Dedifferentiated amniotic fluid mesenchymal stem cell (primary cell): ENCODE measurements around the gene OR10H1.
A peak's percentile ranks its signal among the peaks of the same experiment; 100 is the strongest.
"Not testable (repeated sequence)": the region's sequence is repeated elsewhere in the genome, so short reads cannot be mapped to it uniquely, and the experiment has no call there.

Experiments used
- DNase-seq: peaks from one replicate; pipeline ENCODE4 v3.0.0-alpha.2; 2016; ENCODE audit errors: extremely low spot score

The OR10H1 gene

DNA sequence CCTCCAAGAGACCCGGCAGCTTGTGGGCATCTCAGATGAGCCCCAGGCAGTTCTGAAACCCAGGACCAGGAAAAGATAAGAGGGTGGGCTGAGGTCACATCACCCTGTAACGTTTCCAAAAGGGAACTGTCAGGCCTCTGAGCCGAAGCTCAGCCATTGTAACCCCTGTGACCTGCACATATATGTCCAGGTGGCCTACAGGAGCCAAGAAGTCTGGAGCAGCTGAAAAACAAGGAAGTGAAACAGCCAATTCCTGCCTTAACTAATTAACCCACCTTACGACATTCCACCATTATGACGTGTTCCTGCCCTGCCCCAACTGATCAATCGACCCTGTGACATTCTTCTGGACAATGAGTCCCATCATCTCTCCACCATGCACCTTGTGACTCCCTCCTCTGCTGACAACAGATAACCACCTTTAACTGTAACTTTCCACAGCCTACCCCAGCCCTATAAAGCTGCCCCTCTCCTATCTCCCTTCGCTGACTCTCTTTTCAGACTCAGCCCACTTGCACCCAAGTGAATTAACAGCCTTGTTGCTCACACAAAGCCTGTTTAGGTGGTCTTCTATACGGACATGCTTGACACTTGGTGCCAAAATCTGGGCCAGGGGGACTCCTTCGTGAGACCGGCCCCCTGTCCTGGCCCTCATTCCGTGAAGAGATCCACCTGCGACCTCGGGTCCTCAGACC is 13.3 kb upstream of the OR10H1 start:
- DNase-seq: not testable (repeated sequence)

DNA sequence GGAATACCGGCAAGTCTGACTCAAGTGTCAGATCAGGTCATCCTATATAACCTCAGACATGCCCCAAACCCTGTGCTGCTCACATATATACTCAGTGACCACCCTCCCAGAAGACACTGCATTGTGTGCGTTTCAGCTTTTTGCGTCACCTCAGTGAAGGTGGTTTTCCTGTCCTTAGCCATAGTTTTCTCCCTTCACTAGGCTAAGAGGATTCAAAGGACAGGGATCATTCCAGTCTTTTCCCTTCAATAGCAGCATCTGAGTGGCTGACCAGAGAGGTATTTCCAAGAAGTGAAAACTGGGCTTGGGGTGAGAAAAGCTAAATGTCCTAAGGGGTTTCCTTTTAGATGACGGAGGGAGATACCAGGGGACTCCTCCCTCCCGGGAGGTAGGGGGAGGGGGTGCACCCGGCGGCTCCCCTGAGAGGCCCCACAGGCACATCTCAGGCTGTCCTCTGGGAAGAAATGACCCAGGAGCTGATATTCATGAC is 12.7 kb upstream of the OR10H1 start:
- no peak for DNase-seq

DNA sequence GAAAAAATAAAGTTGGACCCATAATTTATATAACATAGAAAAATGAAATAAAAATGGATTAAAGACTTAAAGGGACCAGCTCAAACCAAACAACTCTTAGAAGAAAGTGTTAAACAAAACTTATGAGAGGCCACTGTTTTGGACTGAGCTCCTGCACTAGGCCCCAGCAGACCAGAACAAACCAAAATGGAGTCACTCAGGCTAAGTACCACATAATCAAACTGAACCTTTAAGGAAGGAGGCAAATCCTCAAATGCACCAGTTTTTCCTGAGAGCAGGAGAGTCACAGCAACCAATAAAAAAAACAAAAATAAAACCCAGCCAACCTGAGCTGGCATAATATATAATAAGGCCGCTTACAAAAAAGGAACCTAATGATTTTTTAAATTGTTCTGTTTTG is 10.3 kb upstream of the OR10H1 start:
- DNase-seq: no peak

DNA sequence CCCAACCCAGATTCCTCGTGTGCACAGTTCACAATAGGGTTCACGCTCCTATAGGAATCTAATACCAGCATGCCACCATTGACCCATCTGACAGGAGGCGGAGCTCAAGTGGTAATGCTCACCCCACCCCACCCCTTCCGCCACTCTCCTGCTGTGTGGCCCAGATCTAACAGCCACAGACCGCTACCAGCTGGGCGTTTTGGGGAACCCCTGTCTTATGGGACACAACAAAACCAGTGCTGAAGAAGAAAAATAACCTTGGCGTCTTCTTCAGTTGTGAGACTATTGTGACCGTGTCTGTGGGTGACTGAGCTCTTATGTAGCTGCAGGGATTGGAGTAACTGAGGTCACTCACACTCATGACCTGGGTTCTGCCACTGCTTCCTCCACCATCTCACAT is 5.2 kb upstream of the OR10H1 start:
- DNase-seq: no peak

DNA sequence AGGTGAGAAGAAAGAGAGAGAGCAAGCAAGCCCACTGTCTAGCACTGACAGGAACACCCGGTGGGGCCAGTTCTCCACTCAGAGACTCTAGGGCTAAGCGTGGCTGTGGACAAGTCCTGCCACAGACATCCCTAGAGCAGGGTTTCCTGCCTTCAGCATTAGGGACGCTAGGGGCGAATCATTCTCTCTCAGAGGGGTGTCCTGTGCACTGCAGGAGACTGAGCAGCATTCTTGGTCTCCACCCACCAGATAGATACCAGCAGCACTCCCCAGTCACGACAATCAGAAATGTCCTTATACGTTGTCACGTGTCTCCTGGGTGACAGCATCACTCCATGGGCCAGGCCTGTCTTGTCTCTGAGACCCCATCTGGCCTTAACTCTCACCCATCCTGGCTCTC is 1.5 kb downstream of the OR10H1 start:
- DNase-seq: no peak

DNA sequence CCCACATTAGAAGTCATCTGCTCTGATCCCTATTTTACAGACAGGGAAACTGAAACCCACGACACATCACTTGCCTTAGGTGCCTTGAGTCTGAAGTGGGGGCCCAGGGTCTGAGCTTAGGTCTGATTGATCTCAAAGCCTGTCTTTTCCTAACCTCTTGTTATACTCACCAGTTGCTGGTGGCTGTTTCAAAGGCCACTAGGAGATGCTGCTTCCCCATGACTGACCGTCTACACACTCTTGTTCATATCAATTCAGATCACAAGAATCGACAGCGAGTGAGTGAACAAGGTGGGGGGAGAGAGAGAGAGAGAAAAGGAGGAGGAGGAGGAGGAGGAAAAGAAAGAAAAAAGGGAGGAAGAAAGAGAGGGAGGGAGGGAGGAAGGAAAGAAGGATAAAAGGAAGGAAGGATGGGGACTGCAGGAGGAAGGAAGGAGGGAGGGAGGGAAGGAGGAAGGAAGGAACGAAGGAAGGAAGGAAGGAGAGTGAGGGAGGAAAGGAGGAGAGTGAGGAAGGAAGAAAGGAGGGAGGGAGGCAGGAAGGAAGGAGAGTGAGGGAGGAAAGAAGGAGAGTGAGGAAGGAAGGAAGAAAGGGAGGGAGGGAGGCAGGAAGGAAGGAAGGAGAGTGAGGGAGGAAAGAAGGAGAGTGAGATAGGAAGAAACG is 3.3 kb downstream of the OR10H1 start:
- no peak for DNase-seq

DNA sequence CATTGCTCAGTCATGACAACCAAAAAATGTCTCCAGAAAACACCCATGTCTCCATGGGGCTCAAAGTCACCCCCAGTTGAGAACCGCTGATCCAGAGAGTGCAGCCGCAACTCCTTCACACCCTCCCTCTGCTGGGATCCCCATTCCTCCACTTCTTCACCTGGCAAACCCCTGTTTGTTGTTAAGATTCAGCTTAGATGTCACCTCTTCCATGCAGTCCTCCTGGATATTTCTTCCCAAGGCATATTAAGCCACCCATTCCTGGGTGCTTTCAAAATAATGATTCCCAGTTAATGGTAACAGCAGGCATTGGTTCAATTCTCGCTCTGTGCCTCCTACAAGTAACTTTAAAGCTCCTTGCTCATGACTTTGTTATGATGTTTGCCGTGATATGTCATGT is 4.0 kb downstream of the OR10H1 start:
- DNase-seq: no peak

DNA sequence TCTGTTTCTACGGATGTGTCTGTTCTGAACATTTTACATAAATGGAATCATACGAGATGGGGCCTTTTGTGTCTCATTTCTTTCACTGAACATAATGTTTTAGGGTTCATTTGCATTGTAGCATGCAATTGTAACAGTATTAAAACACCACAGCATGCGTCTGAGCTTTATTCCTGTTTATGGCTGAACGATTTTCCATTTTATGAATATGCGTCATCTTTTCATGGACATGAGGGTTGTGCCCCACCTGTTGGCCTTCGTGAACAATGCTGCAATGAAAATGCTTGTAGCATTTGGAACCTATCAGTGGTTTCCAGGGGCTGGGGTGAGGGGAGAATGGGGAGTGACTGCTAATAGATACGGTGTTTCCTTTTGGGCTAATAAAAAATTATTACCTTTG is 5.1 kb downstream of the OR10H1 start:
- DNase-seq: no peak

DNA sequence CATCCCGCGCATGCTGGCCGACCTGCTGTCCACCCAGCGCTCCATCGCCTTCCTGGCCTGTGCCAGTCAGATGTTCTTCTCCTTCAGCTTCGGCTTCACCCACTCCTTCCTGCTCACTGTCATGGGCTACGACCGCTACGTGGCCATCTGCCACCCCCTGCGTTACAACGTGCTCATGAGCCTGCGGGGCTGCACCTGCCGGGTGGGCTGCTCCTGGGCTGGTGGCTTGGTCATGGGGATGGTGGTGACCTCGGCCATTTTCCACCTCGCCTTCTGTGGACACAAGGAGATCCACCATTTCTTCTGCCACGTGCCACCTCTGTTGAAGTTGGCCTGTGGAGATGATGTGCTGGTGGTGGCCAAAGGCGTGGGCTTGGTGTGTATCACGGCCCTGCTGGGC is 21.2 kb downstream of the OR10H1 start:
- not testable (repeated sequence) for DNase-seq

DNA sequence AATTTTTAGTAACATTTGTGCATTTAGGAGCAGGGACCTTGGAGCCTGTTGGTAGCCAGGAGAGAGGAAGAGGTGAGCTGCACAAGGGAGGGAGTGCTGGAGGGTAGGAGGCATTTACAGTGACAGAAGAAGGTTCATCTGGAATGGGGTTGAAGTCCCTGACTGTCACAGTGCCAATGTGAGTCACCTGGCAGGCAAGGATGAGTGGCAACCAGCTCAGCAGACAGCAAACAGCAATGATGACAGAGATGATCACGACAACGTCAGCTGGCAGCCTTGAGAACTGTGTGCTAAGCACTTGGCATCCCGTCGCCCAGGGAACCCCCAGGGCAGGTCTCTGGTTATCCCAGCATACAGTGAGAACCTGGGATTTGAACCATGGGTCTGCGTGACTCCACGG is 25.4 kb downstream of the OR10H1 start:
- DNase-seq: no peak

DNA sequence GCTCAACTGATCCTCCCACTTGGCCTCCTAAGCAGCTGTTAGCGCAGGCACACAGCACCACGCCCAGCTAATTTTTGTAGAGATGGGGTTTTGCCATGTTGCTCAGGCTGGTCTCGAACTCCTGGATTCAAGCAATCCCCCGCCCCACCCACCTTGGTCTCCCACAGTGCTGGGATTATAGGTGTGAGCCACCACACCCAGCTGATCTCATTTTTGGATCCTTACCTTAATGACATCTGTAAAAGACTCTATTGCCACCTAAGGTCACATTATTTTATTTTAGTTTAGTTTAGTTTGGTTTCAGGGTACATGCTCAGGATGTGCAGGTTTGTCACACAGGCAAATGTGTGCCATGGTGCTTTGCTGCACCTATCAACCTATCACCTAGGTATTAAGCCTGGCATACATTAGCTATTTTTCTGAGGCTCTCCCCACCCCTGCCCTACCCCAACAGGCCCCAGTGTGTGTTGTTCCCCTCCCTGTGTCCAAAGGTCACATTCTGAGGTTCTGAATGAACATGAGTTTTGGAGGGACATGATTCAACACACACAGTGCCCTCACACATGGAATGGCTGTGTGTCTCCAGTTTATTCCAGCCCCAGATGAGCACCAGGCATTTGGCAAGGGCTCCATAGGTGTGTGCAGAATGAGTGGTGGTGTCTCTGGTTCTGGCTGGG is 26.7 kb downstream of the OR10H1 start:
- DNase-seq: no peak

DNA sequence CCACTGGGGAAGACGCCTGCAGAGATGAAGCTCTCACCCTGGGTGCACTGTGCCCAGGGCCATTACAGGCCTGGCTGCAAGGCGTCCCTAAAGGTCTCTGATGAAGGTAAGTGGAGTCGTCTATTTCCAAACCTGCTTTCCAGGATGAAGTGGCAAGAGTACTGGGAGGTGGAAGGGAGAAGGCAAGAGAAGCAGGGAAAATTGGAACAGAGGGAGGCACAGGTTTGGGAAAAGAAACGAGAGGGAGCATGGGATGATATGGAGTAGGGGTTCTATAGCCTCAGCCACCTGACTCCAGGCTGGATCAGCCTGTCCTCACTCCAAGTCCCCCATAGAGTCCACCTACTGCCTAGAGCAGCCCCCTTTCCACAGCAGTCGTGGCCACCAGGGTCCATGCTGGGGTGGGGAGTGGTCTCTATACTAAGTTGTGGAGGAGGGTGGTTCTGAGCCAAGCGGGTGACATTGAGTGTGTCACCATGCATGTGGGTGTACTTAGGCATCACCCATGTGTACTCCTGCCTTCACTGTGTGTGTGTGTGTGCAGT is 27.8 kb downstream of the OR10H1 start, which contains the start of gene OR10H5:
OR10H5 (plus strand) TSS at position 51 of the 545 bp plus-strand sequence. CDS start 6,388 bp downstream, outside the sequence.
- DNase-seq: no peak

DNA sequence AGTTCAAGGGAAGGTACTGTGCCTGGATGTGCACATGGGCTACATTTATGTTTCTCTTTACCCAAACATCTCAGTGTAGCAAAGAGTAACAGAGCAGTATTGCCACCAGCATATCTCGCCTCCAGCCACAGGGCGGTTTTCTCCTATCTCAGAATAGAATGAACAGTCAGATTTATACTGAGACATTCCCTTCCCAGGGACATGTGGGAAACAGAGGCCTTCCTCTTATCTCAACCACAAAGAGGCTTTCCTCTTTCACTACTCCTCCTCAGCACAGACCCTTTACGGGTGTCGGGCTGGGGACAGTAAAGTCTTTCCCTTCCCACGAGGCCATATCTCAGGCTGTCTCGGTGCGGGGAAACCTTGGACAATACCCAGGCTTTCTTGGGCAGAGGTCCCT is 32.6 kb downstream of the OR10H1 start:
- not testable (repeated sequence) for DNase-seq

DNA sequence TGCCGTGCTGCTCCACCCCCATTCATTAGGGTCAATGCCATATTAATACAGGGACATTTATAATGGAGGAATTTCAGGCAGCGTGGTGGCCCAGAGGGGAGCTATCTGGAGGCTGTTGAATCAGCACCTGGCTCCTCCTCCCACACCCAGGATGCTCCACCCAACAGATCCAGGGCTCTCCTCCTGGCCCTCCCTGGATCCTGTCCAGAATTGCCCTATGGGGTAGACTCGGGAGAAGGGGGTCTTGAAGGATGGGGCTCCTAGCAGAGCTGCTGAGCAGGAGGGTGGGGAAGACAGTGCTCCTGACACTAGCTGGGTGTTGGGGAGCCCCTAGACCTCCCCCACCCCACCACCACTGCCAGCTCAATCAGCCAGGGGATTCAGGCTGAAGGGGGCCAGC is 33.3 kb downstream of the OR10H1 start:
- no peak for DNase-seq

DNA sequence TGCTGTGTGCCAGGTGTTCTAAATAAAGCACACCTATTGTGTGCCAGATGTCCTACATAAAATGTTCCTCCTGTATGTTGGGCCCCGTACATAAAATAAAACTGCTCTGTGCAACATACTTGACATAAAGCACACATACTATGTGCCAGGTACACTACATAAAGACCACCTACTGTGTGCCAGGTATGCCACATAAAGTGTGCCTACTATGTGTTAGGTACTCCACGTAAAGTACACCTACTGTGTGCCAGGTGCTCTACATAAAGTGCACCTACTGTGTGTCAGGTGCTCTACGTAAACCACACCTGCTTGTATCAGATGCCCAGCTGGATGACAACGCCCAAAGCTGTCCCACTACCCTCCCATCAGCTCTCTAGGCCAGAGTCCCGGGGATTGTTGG is 33.8 kb downstream of the OR10H1 start:
- no peak for DNase-seq

DNA sequence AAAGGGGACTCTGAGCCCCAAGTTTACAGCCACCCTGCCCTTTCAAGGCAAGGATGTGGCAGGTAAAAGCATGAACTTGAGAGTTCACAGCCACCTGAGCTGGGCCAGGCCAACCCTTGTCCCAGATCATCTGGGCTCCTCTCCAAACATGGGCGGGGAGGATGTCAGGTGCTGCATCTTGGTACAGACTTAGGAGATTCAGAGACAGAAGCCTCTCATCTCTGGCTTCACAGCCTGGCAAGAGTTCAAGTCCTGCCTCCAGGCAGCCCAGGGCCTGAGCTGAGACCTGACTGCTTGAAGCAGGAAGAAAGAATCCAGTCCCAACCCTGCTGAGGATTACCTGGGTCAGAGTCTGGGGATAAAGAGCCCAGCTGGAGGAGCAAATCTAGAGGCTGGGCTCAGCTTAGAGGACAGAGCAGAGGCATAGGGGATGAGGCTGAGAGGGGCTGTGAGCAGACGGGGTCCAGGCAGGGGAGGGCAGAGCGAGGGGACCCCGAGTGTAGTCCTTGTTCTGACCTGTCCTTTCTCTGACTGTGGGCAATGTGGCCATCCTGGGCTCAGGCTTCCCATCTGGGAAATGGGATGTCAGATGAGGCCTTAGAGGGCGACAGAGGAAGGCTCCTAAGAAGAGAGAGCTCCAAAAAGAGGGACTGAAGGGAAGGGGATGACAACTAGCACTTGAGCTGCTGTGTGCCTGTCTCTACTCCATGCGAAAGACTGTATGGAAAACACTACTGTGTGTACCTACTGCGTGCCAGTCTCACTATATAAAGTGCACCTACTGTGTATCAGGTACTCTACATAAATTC is 34.6 kb downstream of the OR10H1 start:
- DNase-seq: no peak

DNA sequence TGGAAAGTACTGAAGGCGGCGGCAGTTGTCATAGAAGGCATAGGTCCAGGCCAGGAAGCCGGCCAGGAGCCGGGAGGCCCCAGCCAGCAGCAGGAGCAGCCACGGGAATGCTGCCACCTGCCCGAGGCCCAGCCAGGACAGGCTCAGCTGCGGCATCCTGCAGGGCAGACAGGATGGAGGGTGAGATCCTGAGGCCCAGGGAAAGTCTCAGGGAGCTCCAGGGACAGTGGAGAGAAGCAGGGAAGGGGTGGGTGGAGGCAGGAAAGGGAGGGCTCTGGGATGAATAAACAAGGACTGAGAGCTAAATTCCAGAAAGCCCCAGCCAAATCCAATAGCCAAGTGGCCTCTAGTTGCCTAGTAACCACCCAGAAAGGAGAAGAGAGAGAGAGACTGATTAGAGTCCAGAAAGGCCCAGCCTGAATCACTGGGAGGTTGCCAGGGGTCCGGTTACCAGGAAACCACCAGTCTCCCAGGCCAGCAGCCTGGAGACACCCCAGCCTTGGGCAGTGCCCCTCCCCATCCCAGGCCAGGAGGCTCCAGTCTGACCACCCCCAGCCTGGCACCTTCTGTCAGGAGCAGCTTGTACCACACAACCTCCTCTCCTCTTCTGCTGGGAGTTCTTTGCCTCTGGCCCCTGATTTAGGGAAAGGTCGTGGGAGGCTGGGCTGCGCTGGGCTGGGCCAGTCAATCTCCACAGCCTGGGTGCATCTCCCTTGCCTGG is 35.5 kb downstream of the OR10H1 start:
- DNase-seq: peak; percentile 51

DNA sequence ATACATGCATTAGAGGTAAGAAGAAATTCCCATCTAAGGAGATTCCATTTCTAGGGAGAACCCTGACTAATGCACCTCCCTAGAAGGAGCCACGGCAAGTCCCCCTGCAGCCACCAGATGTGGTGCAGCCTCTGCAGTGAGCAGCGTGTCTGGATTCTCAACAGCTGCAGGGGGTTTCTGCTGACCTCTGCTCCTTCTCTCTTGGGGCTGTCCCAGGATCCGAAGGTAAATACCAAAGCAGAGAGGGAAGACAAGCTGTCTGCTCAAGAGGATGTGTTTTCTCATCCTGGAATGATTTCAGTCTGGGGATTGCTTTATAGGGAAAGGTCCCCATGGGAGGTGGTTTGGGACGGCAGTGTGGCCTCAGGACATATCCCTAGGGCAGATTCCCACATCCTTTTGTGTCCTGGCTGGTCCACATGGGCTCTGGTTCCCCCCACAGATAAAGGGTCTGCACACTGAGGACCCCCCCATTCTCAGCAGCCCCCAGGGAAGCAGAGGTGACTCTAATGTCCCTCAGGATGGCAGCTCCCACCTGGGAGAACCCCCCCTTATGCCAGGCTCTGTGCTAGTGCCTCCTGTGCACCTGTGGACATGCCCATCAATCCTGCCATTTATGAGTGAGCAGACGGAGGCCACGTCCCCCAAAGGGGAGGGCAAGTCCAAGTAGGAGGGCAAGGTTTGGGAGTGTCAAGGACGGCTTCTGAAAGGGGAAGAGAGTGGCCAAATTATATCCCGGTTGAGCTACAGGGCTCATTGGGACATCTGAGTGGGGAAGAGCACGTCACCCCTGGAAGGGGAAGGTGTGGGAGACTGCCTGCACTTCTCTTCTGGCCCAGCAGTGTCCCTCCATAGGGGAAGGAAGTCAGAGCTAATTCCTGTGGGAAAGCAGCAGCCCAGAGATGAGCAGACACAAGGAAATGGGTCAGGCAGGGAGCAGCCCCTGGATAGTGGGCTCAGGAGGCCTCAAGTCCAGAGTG is 38.2 kb downstream of the OR10H1 start:
- DNase-seq: no peak

DNA sequence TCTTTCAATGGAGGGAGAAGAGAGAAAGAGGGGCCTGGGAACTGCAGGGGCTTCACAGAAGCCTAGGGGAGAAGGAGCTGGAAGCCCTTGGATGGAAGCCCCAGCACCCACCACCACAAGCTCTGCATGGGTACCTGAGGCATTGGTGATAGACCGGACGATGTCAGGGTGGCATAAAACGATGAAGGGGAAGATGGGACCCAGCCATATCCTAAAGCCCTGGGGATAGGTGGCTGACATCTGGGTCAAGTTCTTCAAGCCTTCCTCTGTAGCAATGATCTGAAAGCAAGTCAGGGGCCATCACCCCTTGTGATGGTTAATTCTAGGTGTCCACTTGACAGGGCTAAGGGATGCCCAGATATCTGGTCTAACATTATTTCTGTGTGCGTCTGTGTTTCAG is 39.2 kb downstream of the OR10H1 start:
- DNase-seq: no peak

DNA sequence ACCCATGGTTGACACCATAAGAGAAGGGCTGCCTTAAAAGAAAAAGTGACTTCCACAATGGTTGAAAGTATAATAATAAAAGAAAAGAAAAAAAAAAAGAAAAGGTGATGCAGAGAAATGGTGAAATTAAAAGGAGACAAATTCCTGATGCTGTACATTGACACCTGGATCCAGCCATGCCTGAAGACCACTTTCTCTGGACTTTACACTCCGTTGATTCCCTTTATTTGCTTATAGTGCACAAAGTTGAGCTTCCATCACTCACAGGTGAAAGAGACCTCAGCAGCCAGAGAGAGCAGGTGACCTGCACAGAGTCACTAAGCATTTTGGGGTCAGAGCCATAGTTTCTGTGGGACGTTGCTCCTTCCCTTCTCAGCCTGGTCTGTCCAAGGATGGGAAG is 40.2 kb downstream of the OR10H1 start:
- no peak for DNase-seq
